Stimulated activated CD8-positive, alpha-beta memory T cell treated with anti-CD3 and anti-CD28 coated beads, Interleukin-4, amount 100 ng/mL, for 48 hours (primary cell): Measurements from ENCODE around the gene NSMCE1.

Source experiments
- DNase-seq: peaks from one replicate; pipeline ENCODE4 v3.0.0-alpha.2; 2020

NSMCE1 gene

DNA sequence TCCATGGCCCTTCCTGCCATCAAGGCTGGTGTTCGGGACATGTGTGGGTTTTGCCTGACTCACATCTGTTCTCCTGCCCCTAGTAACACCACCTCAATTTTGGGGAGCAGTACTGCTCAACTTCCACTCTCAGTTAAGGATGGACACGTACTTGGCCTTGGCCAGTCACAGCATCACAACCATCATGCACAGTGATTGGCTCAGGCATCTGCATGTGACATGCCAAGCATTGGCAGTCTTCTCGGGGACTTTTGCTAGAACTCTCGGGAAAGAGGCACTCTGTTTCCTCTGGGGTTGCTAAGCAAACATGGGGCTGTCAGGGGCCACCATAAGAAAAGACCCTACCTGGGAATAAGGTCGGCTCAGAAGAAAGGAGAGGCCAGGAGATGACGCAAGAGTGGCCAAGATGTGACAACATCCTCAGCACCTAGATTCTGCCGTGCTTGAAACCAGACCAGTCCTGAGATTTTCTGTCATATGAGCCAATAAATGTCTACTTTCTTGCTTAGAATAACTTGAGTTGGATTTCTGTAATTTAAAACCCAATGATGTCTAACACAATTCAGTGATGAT lies 77.1 kb downstream of the NSMCE1 start:
- DNase-seq: no peak

DNA sequence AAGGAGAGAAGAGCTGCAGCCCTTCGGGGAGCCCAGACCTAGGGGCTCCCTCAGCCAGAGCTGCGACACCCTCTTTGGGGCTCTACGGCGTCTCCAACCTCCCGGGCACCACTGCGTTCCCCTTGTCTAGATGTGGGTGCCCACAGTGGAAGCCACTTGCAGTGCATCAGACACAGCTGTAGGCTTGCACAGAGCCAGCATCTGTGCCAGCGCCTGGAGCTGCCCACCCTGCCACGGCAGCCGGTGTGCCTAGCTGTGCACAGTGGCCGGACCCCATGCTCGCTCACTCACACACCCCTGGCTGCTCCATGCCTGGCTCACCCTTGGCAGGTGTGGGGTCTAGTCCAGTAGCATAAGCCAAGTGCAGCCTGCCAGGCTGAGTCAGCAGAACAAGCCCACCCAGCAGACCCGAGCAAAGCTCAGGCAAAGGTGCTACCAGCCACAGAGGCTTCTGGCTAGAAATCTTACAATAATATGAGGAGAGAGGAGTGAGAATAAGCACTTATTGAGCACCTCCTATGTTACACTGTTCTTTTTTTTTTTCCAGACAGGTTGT lies 78.2 kb downstream of the NSMCE1 start:
- no peak for DNase-seq

DNA sequence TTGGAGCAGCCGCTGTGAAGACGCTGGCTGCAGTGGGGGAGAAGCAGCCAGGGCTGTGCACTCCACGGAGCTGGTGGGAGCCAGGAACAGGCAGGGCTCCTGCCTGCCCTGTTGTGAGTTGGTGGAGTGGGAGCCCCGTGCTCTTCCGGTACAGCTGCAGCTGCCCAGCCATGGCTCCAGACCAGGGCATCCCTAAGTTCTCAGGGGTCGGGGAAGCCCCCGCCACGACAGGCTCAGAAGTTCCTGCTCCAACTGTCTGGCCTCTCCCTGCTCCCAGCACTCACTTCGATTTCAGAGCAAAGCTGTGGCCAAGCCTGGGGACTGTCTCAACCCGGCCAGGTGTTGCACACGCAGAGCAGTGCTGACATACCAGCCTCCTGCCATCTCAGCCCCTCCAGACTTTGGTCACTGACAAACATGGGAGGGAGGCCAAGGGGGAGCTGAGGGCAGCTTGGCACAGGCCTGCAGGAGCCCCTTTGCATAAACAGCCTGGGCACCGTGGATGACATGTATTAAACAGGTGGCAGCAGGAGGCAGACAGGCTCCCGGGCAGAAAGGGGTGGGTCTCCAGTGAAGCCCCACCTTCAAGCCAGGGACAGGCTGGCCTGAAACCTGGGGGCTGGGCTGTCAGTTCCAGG lies 79.1 kb downstream of the NSMCE1 start:
- DNase-seq: no peak

DNA sequence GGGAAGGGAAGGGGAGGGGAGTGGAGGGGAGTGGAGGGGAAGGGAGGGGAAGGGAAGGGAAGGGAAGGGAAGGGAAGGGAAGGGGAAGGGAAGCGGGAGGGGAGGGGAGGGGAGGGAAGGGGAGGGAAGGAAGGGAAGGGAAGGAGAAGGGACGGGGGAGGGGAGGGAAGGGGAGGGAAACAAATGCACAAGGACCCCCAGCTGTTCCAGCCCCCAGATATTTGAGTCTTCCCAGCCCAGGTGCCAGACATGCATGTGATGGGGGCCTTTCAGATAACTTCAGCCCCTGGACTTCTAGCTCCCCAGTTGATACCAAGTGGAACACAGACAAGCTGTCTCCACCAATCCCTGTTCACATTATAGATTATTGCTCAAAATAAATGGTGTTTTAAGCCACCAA lies 79.9 kb downstream of the NSMCE1 start:
- no peak for DNase-seq

DNA sequence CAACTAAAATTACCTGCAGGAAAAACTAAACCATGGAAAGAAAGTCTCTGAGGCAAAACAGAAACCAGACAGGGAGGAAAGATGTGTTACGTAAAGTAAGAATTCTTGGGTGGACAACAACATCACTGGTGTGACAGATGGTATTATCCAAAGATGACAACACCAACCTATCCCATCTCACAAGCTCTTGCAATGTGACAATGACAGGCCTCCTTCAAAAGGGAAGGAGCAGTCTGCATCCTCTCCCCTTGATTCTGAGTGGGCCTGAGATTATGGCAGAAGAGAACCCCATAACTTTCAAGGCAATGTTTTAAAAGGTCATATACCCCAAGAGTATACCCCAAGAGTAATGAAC lies 82.8 kb downstream of the NSMCE1 start:
- DNase-seq: no peak

- DNase-seq: no peak
These were observed 85.6 kb downstream of the NSMCE1 start for GRCh38 chr16:27182906-27183405.

GRCh38 chr16:27181019-27181790 lies 87.4 kb downstream of the NSMCE1 start:
- no peak for DNase-seq

- peak; percentile 96 for DNase-seq
These were observed 89.0 kb downstream of the NSMCE1 start for GRCh38 chr16:27179500-27180072.

DNA sequence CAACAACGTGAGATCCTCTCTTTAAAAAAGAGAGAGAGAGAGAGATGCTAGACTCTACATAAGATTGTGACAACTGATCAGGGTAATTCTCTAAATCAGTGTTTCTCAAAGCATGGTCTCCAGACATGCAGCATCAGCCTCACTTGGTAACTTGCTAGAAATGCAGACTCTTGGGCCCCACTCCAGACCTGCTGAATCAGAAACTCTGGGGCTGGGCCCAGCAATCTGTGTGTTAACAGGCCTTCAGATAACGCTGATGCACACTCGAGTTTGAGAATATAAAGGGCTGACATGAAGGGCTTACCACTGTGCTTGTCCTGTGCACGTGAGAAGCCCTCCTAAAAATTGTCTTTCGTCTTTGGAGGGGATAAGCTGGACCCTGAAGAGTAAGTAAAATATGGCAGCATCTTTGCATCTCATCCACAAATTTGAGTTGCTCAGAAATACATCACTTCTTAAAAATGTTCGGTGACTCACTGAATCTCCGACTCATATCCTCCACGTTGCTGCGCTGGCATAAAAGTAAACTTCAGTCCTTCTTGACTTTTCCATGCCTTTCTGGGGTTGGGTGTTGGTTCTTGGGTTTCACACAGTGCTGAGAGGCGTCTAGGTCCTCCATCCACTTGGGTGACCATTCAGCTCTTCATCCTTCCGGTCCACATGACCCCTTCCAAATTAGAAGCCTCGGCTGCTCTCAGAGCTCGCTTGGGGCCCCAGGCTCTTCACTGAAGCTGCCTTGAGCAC lies 91.4 kb downstream of the NSMCE1 start:
- DNase-seq: peak; percentile 54

GRCh38 chr16:27175888-27176287 lies 92.7 kb downstream of the NSMCE1 start:
- no peak for DNase-seq
